Astrocyte of the spinal cord (primary cell): Measurements from ENCODE around the gene MAPK8IP1.

Experiments used
- DNase-seq: peaks from one replicate; pipeline ENCODE4 v3.0.0; 2011; ENCODE audit warnings: low read depth, low spot score
- H3K4me3 ChIP-seq: 2 replicates; pipeline ENCODE4 v1.5.1; 2011; ENCODE audit warnings: low read depth, mild to moderate bottlenecking, low read length, moderate library complexity
- in situ Hi-C: cut with HindIII; loops from 2 replicates; pipeline ENCODE4 v1.10.0; 2017; ENCODE audit warnings: low sequenced_read_pairs
- TF ChIP-seq, protein P1 (sequence below): IDR thresholded peaks from 2 replicates; pipeline ENCODE4 v1.5.1; 2012; ENCODE audit warnings: low read depth, mild to moderate bottlenecking, low read length, inconsistent platforms

MAPK8IP1 gene

DNA sequence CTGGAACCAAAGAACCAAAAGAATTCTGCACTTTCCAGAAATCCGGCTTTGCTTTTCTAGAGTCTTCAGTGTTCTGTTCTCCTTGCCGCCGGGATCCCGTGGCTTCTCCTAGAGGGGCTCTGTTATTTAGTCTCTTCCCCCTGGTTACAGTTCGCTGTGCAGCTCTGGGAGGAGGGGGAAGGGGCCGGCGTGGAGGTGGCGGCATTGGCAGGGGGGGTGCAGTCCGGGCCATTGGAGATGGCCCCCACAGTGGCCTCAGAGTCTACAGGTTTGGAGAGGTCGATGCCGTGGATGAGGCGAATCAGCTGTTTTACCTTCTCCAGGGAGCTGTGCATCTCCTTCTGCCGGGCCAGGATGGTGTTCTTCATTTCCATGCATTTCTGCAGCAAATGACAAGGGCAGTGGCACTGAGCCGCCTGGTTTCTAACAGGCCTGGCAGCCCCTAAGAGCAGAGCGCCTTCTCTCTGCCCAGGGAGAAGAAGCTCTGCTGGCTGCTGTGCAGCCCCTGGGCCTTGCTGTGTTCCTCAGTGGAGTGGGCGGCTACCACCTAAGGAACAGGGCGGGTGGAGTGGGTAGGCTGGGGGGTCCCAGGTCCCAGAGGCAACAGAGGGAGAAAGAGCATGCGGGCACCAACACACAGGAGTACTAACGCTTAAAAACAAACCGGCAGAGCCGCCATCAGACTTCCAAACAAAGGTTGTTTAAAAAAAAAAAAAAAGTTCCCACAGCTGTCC lies 48.6 kb downstream of the MAPK8IP1 start:
- TF ChIP-seq, protein P1, sequence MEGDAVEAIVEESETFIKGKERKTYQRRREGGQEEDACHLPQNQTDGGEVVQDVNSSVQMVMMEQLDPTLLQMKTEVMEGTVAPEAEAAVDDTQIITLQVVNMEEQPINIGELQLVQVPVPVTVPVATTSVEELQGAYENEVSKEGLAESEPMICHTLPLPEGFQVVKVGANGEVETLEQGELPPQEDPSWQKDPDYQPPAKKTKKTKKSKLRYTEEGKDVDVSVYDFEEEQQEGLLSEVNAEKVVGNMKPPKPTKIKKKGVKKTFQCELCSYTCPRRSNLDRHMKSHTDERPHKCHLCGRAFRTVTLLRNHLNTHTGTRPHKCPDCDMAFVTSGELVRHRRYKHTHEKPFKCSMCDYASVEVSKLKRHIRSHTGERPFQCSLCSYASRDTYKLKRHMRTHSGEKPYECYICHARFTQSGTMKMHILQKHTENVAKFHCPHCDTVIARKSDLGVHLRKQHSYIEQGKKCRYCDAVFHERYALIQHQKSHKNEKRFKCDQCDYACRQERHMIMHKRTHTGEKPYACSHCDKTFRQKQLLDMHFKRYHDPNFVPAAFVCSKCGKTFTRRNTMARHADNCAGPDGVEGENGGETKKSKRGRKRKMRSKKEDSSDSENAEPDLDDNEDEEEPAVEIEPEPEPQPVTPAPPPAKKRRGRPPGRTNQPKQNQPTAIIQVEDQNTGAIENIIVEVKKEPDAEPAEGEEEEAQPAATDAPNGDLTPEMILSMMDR = no peak
- in situ Hi-C loops = no loop called here
- DNase-seq = no peak
- no peak overlapping the region for H3K4me3 ChIP-seq

DNA sequence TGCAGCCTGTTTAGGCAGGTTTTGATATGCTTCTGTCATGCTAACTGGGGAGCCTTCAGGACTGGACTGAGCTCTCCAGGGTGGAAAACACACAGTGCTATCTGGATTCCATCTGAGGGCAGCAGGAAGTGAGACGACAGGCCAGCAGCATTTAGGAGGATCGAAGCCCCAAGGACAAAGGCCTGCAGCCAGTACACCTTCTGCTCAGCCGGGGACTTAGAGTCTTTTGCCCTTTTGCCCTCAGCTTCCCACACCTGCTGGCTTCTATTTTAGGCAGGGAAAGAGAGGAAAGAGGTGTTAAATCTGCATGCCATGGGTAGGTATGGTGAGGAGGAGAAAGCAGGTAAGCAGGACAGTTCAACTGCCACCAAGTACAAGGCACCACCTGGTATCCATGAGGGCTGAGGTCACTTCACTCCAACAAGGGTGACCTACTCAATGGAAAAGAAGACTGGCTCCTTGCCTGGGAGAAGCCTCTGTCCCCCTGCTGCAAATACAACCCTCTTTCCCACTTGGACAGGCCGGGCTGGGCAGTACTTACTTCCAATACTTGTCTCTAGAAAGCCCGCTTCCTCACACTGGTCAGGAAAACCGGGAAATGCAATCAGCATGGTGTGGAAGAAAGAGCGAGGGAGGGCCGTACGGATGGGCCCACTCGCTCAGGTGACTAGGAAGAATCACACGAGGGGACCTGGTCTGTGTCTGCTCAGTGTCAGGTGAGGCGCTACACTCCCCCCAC lies 49.3 kb downstream of the MAPK8IP1 start:
- no peak overlapping the region for H3K4me3 ChIP-seq
- TF ChIP-seq, protein P1 = no peak
- no peak for DNase-seq
- in situ Hi-C loops = no loop called here

DNA sequence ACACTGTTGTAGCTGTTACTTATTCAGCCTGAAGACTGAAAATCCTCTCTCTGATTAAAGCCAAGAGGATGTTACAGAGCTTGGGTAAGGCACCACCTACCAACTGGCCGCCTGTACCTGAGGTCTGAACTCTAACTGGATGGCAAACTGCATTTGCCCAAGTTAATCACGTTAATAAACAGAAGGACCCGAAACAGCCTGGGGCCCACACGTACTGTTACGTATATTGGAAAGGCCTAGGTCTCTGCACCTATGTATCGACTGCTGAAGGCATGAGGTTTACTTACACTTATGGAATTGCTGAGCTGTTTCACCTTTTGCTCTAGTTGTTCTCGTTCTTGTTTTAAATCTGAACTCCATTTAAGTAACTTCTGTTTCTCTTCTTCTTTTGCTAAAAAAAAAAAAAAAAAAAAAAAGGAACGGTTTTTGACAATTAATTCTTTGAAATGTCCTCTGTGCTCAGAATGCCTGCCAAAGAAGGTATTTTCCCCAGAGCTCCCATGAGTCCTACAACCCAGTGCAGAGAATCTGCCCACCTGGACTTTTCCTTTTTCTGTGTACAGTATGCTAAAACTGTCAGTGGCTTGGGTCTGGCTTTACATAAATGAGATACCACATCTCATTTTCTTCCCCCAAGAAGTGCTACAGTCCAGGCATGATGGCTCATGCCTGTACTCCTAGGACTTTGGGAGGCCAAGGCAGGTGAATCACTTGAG lies 50.1 kb downstream of the MAPK8IP1 start:
- H3K4me3 ChIP-seq = no peak overlapping the region
- TF ChIP-seq, protein P1 = no peak
- in situ Hi-C loops = no loop called here

DNA sequence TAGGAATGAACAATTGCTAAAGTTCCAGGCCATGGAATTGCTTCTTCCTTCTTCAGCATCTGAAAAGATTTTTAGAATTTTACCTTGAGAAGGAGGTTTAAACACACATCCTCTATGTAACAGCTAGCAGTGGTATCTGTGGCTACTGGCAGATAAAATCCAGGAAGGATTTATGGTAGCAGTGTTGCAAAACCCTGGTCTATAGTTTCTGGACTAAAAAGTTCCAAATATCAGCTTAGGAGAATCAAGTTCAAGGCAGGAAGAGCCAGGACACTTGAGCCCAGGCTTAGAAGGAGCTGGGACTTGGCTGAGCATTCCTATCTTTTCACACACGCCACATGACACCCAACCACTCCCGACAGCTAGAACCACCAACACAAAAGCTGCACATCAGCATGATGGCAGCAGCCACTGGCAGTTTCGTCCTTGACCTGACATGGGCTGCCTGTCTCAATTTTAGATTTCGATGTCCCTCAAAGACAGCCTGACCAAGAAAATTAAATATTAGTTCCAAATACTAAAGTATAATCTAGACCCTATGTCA lies 51.1 kb downstream of the MAPK8IP1 start:
- no peak overlapping the region for H3K4me3 ChIP-seq
- no peak for DNase-seq
- TF ChIP-seq, protein P1 = no peak
- in situ Hi-C loops = no loop called here

More for the DNA sequence above, 50.1 kb downstream of the MAPK8IP1 start:
- no peak for DNase-seq

DNA sequence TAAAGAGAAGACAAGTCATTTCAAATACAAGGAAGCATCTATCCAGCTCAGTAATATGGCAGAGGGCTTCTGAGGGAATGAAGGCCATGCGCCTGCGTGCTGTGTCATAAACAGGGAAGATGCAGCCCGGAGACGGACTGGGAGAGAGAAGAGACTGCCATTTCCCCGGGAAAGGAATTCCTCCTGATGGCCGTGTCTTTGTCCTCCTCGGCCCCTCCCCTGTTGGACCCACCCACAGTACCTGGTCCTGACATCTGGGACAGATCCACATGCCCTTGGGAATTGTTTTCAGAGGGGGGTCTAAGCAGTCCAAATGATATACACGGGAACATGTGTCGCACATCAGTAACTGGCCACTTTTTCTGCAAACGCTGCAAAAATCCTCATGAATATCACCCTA lies 52.5 kb downstream of the MAPK8IP1 start:
- TF ChIP-seq, protein P1 = no peak
- no peak for DNase-seq
- in situ Hi-C loops = no loop called here
- no peak overlapping the region for H3K4me3 ChIP-seq

DNA sequence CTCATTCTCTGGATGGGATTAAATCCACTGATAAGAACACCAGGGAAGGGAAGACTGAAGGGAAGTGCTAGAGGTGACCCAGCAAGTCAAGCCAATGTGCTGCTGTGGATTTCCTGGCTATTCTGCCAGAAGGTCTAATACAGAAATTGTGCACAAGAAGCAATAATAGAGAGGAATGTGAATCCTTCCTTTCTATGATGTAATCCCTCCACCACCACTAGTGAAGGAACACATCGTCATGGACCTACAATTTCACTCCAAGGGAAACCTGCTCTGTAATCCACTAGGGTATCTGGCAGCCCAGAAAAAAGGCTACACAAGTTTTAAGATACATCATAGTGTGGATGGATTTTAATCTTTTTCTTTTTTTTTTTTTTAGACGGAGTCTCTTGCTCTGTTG lies 54.4 kb downstream of the MAPK8IP1 start:
- TF ChIP-seq, protein P1 = no peak
- H3K4me3 ChIP-seq = no peak overlapping the region
- DNase-seq = no peak
- in situ Hi-C loops = no loop called here
